Measurements from ENCODE around the gene SIK3. TPM values are rescaled to one million over a fixed set of nuclear protein-coding genes. Genes with fewer than 3 reads are reported as not detected.

The SIK3 gene
- polyA plus RNA-seq, 1 experiment: 7.3 TPM

GRCh38 chr11:116864531-116864930 is 233.7 kb downstream of the SIK3 start:
- POLR2A ChIA-PET: interaction anchor here (0.5 kb wide), 1 partner anchor 230 kb away, joined by 3 read pairs; no protein-coding TSS in a partner anchor

GRCh38 chr11:116862951-116863350 is 235.3 kb downstream of the SIK3 start:
- DNase-seq (ENCODE audit: low read depth): no peak
- no peak overlapping the region for H3K4me3 ChIP-seq (ENCODE audit: low read depth, low read length)
- no peaks in the 10 kb centered on the region for H3K27me3 ChIP-seq (ENCODE audit: control insufficient read depth, insufficient read depth, low read length)
- H3K36me3 ChIP-seq (ENCODE audit: control insufficient read depth, insufficient read depth, low read length): peaks cover 12% of the 10 kb centered on the region
- CTCF ChIA-PET: interaction anchor here (1.2 to 2.3 kb wide), 2 partner anchors 72 to 245 kb away, joined by 4 to 11 read pairs; partner anchors contain the start of gene APOA5
- POLR2A ChIA-PET: no interaction called here
- no peak for TF ChIP-seq CTCF (IDR thresholded peaks at IDR 0.05; ENCODE audit: insufficient read depth, low read depth, low read length)

More at GRCh38 chr11:116864531-116864930, 233.7 kb downstream of the SIK3 start:
- DNase-seq (ENCODE audit: low read depth): no peak
- H3K27me3 ChIP-seq (ENCODE audit: control insufficient read depth, insufficient read depth, low read length): no peaks in the 10 kb centered on the region
- H3K36me3 ChIP-seq (ENCODE audit: control insufficient read depth, insufficient read depth, low read length): peaks cover 3% of the 10 kb centered on the region
- CTCF ChIA-PET: interaction anchor here (0.6 to 3.3 kb wide), 6 partner anchors 10 to 233 kb away, joined by 3 to 13 read pairs (median 3); partner anchors contain the start of gene SIK3
- H3K4me3 ChIP-seq (ENCODE audit: low read depth, low read length): no peak overlapping the region
- TF ChIP-seq CTCF (IDR thresholded peaks at IDR 0.05; ENCODE audit: insufficient read depth, low read depth, low read length): no peak

- CTCF ChIA-PET: interaction anchor here (0.6 to 2.3 kb wide), 3 partner anchors 38 to 73 kb away, joined by 3 to 11 read pairs (median 3); partner anchors contain the start of gene APOA5
- Histone ChIP-seq H3K4me3 (ENCODE audit: low read depth, low read length) (no peak overlapping the region), H3K36me3 (ENCODE audit: control insufficient read depth, insufficient read depth, low read length) (peaks cover 9% of the 10 kb centered on the region), H3K27me3 (ENCODE audit: control insufficient read depth, insufficient read depth, low read length) (no peaks in the 10 kb centered on the region)
- no peak for DNase-seq (ENCODE audit: low read depth)
- POLR2A ChIA-PET: no interaction called here
- no peak for TF ChIP-seq CTCF (IDR thresholded peaks at IDR 0.05; ENCODE audit: insufficient read depth, low read depth, low read length)
These were observed 236.0 kb downstream of the SIK3 start for GRCh38 chr11:116862185-116862584.

GRCh38 chr11:116861539-116861938 is 236.7 kb downstream of the SIK3 start:
- H3K4me3 ChIP-seq (ENCODE audit: low read depth, low read length): no peak overlapping the region
- POLR2A ChIA-PET: no interaction called here
- CTCF ChIA-PET: interaction anchor here (0.9 kb wide), 1 partner anchor 38 kb away, joined by 3 read pairs; no protein-coding TSS in a partner anchor
- no peaks in the 10 kb centered on the region for H3K27me3 ChIP-seq (ENCODE audit: control insufficient read depth, insufficient read depth, low read length)
- no peak for DNase-seq (ENCODE audit: low read depth)
- H3K36me3 ChIP-seq (ENCODE audit: control insufficient read depth, insufficient read depth, low read length): peaks cover 9% of the 10 kb centered on the region
- no peak for TF ChIP-seq CTCF (IDR thresholded peaks at IDR 0.05; ENCODE audit: insufficient read depth, low read depth, low read length)

- ChIA-PET POLR2A (no interaction called here), CTCF (no interaction called here)
- Histone ChIP-seq H3K36me3 (ENCODE audit: control insufficient read depth, insufficient read depth, low read length) (peaks cover 9% of the 10 kb centered on the region), H3K4me3 (ENCODE audit: low read depth, low read length) (no peak overlapping the region), H3K27me3 (ENCODE audit: control insufficient read depth, insufficient read depth, low read length) (no peaks in the 10 kb centered on the region)
- no peak for DNase-seq (ENCODE audit: low read depth)
- no peak for TF ChIP-seq CTCF (IDR thresholded peaks at IDR 0.05; ENCODE audit: insufficient read depth, low read depth, low read length)
These were observed 237.9 kb downstream of the SIK3 start for GRCh38 chr11:116860303-116860702.

Data from BJ (cell line).